Measurements from ENCODE around the gene SLC5A7. TPM values are rescaled to one million over a fixed set of nuclear protein-coding genes. Genes with fewer than 3 reads are reported as not detected.

The SLC5A7 gene
- total and polyA plus RNA-seq, 2 of the 13 experiments (the other 11 are each of a cell fraction or from before 2014, with no cell fraction given): not detected

DNA sequence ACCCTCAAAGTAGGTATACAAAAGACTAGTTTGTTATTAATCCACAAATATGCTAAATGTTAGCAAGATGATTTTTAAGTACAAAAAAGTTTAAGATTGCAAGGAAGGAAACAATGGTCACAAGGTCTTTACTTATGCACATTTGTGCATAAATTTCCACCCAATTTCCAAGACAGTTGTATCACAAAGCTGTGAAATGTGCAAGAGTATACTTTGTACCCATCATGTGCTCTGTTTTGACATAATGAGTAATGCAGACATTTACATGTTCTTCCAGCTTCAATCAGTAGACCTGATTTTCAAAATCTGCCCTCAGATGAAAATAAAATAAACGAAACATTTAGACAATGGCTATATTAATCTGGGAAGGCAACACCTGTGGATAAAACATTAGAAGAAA lies 27.0 kb downstream of the SLC5A7 start (continued):
- TF ChIP-seq, protein P1, sequence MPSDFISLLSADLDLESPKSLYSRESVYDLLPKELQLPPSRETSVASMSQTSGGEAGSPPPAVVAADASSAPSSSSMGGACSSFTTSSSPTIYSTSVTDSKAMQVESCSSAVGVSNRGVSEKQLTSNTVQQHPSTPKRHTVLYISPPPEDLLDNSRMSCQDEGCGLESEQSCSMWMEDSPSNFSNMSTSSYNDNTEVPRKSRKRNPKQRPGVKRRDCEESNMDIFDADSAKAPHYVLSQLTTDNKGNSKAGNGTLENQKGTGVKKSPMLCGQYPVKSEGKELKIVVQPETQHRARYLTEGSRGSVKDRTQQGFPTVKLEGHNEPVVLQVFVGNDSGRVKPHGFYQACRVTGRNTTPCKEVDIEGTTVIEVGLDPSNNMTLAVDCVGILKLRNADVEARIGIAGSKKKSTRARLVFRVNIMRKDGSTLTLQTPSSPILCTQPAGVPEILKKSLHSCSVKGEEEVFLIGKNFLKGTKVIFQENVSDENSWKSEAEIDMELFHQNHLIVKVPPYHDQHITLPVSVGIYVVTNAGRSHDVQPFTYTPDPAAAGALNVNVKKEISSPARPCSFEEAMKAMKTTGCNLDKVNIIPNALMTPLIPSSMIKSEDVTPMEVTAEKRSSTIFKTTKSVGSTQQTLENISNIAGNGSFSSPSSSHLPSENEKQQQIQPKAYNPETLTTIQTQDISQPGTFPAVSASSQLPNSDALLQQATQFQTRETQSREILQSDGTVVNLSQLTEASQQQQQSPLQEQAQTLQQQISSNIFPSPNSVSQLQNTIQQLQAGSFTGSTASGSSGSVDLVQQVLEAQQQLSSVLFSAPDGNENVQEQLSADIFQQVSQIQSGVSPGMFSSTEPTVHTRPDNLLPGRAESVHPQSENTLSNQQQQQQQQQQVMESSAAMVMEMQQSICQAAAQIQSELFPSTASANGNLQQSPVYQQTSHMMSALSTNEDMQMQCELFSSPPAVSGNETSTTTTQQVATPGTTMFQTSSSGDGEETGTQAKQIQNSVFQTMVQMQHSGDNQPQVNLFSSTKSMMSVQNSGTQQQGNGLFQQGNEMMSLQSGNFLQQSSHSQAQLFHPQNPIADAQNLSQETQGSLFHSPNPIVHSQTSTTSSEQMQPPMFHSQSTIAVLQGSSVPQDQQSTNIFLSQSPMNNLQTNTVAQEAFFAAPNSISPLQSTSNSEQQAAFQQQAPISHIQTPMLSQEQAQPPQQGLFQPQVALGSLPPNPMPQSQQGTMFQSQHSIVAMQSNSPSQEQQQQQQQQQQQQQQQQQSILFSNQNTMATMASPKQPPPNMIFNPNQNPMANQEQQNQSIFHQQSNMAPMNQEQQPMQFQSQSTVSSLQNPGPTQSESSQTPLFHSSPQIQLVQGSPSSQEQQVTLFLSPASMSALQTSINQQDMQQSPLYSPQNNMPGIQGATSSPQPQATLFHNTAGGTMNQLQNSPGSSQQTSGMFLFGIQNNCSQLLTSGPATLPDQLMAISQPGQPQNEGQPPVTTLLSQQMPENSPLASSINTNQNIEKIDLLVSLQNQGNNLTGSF (CRISPR knock-in tag; IDR thresholded peaks at IDR 0.05): no peak
- no peak for TF ChIP-seq GLI4 (CRISPR knock-in tag; IDR thresholded peaks at IDR 0.05; ENCODE audit: borderline replicate concordance)
- TF ChIP-seq ZNF792 (CRISPR knock-in tag; IDR thresholded peaks at IDR 0.05): no peak
- TF ChIP-seq FOXO4 (CRISPR knock-in tag; conservative IDR thresholded peaks at IDR 0.05): no peak
- TF ChIP-seq SMAD3 (CRISPR knock-in tag; IDR thresholded peaks at IDR 0.05): no peak
- TF ChIP-seq CCDC6 (CRISPR knock-in tag; IDR thresholded peaks at IDR 0.05): no peak
- TF ChIP-seq NRL (CRISPR knock-in tag; IDR thresholded peaks at IDR 0.05; ENCODE audit: borderline replicate concordance): no peak
- no peak for TF ChIP-seq PAX8 (CRISPR knock-in tag; IDR thresholded peaks at IDR 0.05; ENCODE audit: borderline replicate concordance)
- no peak for TF ChIP-seq TAF1 (CRISPR knock-in tag; IDR thresholded peaks at IDR 0.05)
- no peak for TF ChIP-seq DMAP1 (CRISPR knock-in tag; IDR thresholded peaks at IDR 0.05)
- TF ChIP-seq, protein P2, sequence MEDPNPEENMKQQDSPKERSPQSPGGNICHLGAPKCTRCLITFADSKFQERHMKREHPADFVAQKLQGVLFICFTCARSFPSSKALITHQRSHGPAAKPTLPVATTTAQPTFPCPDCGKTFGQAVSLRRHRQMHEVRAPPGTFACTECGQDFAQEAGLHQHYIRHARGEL (CRISPR knock-in tag; IDR thresholded peaks at IDR 0.05): no peak
